GM19397 (cell line): ENCODE data around the gene KIF5B.

Experiments
- ATAC-seq: cut with Tn5 transposase; IDR thresholded peaks from one replicate; pipeline ENCODE4 v1.9.1; 2021; ENCODE audit warnings: mild to moderate bottlenecking, moderate library complexity; ENCODE audit not compliant: unreplicated experiment

The KIF5B gene

DNA sequence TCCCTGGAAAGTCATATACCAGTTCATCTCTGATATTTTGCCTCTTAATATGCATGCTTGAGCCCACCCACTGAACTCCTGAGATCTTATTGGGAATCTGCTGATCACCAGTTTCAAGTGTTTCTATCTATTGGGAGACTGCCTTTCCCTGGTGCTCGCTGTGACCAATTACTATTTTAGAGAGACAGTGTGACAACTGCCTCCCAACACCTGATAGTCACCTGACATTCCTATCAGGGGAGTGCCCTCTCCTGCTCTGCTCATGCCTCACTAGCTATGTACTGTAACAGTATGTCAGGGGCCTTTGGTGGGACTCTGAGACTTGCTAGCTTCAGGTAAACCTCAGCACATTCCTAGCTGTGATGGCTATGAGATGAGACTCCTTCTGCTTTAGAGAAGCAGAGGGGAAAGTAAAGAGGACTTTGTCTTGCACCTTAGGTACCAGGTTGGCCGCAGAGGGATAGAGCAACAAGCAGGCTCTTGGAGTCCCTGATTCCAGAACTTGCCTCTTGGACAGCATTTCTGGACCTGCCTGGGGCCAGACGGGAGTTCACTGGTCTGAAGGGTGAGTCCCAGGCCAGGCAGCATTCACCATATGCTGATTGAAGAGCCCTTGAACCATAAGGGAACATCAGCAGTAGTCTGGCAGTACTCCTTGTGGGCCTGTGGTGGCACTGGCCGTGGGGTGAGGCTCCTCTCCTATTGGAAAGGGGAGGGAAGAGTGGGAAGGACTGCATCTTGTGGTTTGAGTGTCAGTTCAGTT is 93.2 kb downstream of the KIF5B start:
- no peak for ATAC-seq

DNA sequence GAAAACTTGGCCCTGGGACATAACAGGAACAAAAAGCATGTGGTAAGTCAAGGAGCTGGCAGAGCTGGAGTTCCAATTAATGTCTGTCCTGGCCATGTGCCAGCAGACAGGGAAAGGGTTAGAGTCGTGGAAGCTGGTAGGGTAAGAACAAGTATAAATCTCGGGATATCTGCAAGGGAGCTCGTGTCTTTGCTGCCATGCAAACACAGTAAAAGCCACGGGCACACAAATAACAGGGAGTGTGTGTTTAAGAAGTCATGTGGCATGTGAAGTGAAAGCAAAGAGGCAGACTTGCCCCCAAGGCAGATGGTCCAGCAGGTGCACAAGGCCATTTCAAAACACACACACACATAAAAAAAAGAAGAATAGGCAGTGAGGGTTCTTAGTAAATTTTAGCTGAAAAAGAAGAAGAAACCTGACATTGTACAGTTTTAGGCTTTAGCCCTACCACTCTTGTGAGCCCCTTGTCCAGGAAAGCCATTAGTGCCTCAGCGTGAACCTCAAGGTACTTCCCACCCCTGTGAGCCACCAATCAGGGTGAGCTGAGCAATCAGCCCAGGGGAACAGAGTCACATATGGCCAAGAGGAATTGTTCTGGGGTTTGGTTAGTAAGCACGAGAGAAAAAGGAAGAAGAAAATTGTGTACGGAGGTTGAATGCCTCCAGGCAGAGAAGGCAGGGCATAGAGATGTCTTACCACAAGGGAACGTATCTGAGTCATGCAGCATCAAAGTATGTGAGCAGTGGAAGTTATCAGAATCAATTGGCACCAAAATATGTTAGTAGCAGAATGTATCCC is 94.7 kb downstream of the KIF5B start:
- no peak for ATAC-seq

DNA sequence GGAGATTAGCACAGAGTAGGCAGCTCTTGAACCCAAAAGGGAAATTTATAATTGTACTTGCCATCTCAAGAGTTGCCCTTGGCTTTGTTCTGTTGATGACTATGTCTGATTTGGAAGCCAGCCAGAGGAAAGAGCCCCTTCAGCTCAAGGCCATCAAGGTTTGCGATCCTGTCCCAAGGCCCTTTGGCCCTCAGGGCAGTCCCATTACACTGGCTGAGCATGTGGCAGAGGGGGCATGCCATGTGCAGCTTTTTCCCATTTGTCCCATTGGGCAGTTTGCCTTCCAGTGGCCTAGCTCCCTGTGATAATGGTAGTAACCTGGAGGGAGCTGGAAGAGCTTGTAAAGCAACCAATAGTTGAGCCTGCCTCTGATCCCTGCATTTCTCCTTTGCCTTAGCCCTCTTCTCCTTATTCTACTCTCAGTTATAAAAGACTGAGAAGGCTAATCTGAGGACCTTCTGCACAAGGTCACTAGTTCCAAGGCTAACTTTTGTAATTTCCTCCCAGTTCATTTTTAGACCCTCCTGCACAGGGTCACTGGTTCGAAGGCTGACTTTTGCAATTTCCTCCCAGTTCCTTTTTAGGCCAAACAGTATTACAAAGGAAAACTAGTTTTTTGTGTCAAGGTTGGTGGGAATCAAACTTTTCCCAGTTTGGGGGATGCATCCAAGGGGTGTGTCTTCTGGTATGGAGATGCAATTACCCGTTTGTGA is 96.6 kb downstream of the KIF5B start:
- ATAC-seq = no peak
